GM20000 (cell line): ENCODE measurements around the gene DSCAM.

Source experiments
- DNase-seq: peaks from one replicate; pipeline ENCODE4 v3.0.0; 2012; ENCODE audit warnings: low spot score
- TF ChIP-seq, protein P1 (sequence below): IDR thresholded peaks from 2 replicates; pipeline ENCODE4 v1.5.1; 2012; ENCODE audit warnings: mild to moderate bottlenecking, control low read depth; ENCODE audit errors: extremely low read depth, missing control alignments

The DSCAM gene

DNA sequence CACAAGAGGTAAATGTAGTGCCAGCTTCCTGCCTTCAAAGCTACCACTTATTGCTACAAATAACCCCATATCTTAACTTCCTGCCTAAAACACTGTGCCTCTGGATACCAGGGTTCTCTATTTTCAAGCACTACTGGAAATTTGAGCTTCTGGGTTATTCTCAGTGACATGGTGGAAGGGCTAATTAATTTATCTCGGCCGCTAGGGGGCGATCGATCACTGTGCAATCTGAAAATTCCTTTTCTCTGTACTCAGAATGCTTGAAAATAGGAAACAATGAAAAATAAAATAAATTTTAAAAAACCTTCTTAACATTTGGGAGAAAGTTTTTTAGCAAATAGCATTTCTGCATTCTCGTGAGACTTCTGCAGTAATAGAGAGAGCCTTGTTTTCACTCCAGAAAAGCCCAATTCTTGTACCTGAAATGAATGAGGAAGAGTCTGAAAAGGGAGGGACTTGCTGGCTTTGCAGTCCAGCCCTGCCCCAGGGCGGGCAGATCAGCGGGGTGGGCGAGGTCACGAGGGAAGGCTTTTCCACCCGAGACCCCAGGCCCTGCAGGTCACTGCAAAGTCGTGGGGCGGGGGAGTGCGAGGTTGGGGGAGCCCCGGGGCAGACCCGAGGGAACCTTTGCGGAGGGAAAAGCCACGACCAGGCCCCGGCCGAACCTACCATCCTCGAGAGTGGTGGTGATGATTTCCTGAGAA lies 703.0 kb downstream of the DSCAM start:
- TF ChIP-seq, protein P1, sequence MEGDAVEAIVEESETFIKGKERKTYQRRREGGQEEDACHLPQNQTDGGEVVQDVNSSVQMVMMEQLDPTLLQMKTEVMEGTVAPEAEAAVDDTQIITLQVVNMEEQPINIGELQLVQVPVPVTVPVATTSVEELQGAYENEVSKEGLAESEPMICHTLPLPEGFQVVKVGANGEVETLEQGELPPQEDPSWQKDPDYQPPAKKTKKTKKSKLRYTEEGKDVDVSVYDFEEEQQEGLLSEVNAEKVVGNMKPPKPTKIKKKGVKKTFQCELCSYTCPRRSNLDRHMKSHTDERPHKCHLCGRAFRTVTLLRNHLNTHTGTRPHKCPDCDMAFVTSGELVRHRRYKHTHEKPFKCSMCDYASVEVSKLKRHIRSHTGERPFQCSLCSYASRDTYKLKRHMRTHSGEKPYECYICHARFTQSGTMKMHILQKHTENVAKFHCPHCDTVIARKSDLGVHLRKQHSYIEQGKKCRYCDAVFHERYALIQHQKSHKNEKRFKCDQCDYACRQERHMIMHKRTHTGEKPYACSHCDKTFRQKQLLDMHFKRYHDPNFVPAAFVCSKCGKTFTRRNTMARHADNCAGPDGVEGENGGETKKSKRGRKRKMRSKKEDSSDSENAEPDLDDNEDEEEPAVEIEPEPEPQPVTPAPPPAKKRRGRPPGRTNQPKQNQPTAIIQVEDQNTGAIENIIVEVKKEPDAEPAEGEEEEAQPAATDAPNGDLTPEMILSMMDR: peak; percentile 36
- peak; percentile 18 for DNase-seq

GRCh38 chr21:40141621-40142020 lies 705.3 kb downstream of the DSCAM start:
- no peak for DNase-seq

GRCh38 chr21:40140675-40141074 lies 706.3 kb downstream of the DSCAM start:
- DNase-seq: no peak

More at GRCh38 chr21:40141621-40142020, 705.3 kb downstream of the DSCAM start:
- TF ChIP-seq, protein P1: no peak

DNA sequence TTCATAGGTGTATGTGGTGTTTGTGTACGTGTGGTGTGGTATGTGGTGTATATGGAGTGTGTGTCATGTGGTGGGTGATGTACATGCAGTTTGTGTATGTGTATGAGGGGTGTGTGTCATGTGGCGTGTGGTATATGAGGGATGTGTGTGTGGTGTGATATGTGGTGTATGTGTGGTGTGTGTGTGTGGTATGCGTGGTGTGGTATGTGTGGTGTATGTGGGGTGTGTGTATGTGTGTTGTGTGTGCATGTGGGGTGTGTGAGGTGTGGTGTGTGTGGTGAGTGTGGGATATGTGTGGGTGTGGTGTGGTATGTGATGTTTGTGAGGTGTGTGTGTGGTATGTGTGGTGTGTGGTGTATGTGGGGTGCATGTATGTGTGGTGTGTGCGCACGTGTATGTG lies 707.3 kb downstream of the DSCAM start:
- TF ChIP-seq, protein P1: no peak
- DNase-seq: no peak

More at GRCh38 chr21:40140675-40141074, 706.3 kb downstream of the DSCAM start:
- TF ChIP-seq, protein P1: no peak

GRCh38 chr21:40136571-40136970 lies 710.4 kb downstream of the DSCAM start:
- DNase-seq: no peak
- TF ChIP-seq, protein P1: no peak

- TF ChIP-seq, protein P1: no peak
- no peak for DNase-seq
These were observed 712.0 kb downstream of the DSCAM start for GRCh38 chr21:40134731-40135492.

- TF ChIP-seq, protein P1: no peak
- no peak for DNase-seq
These were observed 716.5 kb downstream of the DSCAM start for GRCh38 chr21:40130476-40130875.
